GM12864 (cell line): Measurements from ENCODE around the gene MAFF.
"Not testable (repeated sequence)": the region's sequence is repeated elsewhere in the genome, so short reads cannot be mapped to it uniquely, and the experiment has no call there.

Experiments used
- DNase-seq: peaks from one replicate; pipeline ENCODE4 v3.0.0-alpha.2; 2011; ENCODE audit warnings: low read depth
- H3K4me3 ChIP-seq: 2 replicates; pipeline ENCODE4 v1.5.1; 2011; ENCODE audit warnings: mild to moderate bottlenecking, low read depth, low read length, control low read depth
- TF ChIP-seq, protein P1 (sequence below): IDR thresholded peaks from 2 replicates; pipeline ENCODE4 v1.5.1; 2011; ENCODE audit warnings: low read depth, mild to moderate bottlenecking, moderate library complexity, low read length, control low read depth, inconsistent platforms; ENCODE audit errors: missing control alignments

MAFF gene

DNA sequence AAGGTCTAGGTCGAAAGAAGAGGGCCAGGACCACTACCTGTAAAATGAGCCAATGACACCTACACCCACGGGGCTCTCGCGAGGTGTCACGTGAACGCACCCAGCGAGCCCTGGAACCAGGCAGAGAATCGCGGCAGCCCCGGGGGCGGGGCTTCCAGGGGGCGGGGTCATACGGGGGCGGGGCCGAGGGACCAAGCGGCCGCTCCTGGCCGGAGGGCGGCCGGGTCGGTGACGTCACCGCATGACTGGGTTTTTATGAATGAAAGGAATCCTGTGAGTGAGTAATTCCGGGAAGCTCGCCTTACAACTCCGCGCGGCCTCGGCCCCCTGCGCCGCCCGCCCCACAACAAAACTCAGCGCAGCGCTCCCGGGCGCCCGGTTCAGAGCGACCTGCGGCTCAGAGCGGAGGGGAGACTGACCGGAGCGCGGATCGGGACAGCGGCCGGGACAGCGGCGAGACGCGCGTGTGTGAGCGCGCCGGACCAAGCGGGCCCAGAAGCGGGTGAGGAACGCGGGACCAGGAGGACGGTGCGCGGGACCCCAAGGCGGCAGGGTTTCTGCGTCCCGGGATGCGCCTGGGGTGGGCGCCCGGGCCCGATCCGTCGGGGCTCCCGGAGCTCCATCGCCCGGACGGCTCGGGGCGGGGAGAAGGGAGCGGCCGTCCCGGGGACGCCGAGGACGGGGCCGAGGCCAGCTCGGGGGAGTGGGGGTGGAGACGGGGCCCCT is at the start of gene MAFF:
TSS of gene MAFF (plus strand) at position 284 of the 726 bp plus-strand sequence. CDS start 11,860 bp downstream, outside the sequence.
- DNase-seq, result peak; percentile 77
- TF ChIP-seq, protein P1, sequence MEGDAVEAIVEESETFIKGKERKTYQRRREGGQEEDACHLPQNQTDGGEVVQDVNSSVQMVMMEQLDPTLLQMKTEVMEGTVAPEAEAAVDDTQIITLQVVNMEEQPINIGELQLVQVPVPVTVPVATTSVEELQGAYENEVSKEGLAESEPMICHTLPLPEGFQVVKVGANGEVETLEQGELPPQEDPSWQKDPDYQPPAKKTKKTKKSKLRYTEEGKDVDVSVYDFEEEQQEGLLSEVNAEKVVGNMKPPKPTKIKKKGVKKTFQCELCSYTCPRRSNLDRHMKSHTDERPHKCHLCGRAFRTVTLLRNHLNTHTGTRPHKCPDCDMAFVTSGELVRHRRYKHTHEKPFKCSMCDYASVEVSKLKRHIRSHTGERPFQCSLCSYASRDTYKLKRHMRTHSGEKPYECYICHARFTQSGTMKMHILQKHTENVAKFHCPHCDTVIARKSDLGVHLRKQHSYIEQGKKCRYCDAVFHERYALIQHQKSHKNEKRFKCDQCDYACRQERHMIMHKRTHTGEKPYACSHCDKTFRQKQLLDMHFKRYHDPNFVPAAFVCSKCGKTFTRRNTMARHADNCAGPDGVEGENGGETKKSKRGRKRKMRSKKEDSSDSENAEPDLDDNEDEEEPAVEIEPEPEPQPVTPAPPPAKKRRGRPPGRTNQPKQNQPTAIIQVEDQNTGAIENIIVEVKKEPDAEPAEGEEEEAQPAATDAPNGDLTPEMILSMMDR, result no peak
- H3K4me3 ChIP-seq, result peak within 1 kb of the TSS; percentile 75

GRCh38 chr22:38153821-38154562 is 47.8 kb upstream of the MAFF start:
- DNase-seq, result no peak
- TF ChIP-seq, protein P1, result no peak
- no peak overlapping the region for H3K4me3 ChIP-seq

- not testable (repeated sequence) for DNase-seq, H3K4me3 ChIP-seq
Measured at GRCh38 chr22:38154563-38154915, 47.3 kb upstream of the MAFF start.

- DNase-seq, result no peak
- H3K4me3 ChIP-seq, result no peak overlapping the region
- TF ChIP-seq, protein P1, result no peak
Measured at GRCh38 chr22:38155703-38156102, 46.1 kb upstream of the MAFF start.

- DNase-seq, result no peak
- TF ChIP-seq, protein P1, result no peak
- H3K4me3 ChIP-seq, result no peak overlapping the region
Measured at GRCh38 chr22:38162881-38163843, 38.6 kb upstream of the MAFF start.

- H3K4me3 ChIP-seq, result no peak overlapping the region
- TF ChIP-seq, protein P1, result no peak
- no peak for DNase-seq
Measured at GRCh38 chr22:38163844-38164550, 37.8 kb upstream of the MAFF start.
